HTERT RPE-1 (cell line): ENCODE results near the gene MPZ.
"Not testable (repeated sequence)": the region's sequence is repeated elsewhere in the genome, so short reads cannot be mapped to it uniquely, and the experiment has no call there.

Source experiments
- in situ Hi-C: fragments of 300-500 bp; cut with MboI; formaldehyde crosslinking; loops from 4 replicates; pipeline ENCODE4 v1.14.3; 2020; ENCODE audit warnings: low sequenced_read_pairs

MPZ gene

DNA sequence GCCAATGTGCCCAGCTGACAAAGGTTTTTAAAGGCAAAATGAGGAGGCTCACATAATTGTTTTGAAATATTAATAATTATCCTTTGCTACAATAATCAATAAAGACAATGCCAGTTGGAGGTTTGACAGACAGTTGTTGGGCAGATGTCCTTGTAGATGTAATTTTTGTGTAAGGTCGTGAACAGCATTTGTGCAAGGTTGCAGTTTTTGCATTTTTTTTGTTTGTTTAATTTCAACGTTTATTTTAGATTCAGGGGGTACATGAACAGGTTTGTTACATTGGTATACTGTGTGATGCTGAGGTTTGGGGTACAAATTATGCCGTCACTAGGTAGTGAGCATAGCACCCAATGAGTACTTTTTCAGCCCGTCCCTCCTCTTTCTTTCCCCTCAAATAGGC, 9.3 kb downstream of the MPZ start:
- in situ Hi-C loops: no loop called here

DNA sequence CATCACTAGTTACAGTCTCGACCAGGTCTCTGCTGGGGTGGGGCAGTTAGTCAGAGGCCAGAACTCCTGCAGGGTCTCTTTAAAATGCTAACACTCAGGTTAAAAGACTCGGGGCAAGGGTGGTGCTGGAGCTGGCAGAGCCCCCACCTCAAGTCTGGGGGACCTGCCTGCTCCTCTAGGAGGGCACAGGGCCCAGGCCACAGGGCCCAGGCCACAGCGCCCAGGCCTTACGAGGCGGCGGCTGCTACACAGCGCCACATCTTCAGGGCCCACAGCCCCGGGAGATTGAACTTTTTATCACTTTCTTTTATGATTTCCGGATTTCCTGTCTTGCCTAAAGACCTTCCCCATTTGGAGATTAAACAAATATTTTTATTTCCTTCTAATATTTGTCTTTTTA, 10.4 kb downstream of the MPZ start:
- in situ Hi-C loops: no loop called here

DNA sequence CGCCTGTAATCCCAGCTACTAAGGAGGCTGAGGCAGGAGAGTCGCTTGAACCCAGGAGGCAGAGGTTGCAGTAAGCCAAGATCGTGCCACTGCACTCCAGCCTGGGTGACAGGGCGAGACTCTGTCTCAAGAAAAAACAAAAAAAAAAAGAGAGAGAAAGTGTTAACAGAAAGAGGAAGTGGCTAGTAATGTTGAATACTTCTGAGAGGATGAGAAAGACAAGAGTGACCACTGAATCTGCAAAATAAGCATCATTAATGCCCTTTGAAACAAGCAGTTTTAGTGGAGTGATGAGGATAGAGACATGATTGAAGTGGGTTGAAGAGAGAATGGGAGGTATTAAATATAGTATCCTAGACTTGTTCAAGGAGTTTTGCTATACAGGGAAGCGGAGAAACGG, 11.7 kb downstream of the MPZ start:
- in situ Hi-C loops: no loop called here

DNA sequence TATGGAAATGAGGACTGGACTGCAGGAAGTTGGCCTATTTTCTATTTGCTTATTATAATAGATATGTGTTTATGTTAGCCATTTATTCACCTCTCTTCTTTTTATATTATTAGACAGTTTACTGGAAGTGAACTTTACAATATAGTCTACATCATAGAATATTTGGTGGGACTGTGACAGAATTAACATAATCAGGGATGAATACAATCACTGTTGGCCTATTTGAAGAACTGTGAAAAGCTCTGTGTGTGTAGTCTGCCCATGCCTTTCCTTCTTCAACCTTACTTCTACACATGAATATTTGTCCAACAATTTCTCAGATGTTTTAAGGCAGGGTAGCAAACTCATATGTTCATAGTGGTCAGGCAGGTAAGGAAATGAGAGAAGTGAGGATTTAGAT, 12.4 kb downstream of the MPZ start:
- in situ Hi-C loops: no loop called here

DNA sequence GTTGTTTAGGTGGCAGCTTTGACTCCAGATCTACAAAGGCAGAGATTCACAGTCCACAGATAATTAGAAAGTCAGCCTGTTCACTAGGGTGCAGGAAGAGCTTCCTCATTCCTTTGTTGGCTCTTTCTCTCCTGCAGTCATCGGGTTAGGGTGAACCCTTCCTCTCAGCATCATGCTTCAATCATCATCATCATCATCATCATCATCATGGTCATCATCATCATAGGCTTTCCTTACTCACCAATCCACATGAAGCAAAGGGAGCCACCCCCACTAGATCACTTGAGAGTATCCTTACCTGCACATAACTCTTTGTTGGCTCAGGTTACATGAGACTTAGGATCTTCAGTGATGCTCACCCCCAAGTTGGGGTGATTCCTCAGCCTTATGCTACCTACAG, 19.0 kb downstream of the MPZ start:
- in situ Hi-C loops: no loop called here

DNA sequence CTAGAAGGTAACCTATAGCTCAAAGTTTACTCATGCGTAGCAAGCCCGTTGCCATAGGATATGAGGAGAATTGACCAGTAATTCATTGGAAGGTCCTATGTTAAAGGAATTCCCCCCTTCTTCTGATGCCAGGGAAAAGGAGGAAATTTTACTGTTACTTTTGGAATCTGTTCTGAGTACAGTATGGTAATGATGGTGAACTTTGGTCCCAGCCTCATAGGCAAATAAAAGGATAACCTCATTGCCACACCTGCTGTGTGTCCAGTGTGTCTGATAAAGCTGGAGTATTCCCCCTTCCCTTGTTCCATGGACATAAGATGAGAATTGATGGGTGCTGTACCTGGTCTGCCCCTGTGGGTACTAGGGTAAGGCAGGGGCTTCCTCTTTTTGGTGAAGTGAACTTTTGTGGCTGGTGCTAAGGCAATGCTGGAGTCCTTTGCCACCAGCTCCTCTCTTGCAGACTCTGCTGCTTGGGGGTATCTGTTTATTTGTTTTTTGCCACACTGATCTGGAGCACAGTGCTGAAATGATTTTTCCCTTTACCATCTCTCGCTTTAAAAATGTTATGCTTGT, 22.2 kb downstream of the MPZ start:
- in situ Hi-C loops: no loop called here

DNA sequence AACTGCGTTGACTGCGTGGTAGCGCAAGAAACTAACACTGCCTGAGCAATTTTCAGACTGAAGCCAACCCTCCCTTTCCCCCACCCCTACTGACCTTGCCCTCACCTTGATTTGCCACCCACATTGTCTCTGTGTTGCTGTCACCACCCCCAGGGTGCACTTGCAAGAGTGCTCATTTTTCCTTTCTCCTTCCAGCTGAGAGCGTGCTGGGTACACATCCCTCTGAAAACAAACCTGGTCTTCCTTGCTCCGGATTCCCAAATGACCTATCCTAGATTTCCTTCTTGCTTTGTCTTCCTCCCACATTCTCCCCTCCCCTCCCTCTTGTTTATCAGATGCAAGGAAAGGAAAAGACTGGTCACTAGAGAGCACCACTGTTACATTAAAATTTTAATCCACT, 24.2 kb downstream of the MPZ start:
- in situ Hi-C loops: no loop called here

DNA sequence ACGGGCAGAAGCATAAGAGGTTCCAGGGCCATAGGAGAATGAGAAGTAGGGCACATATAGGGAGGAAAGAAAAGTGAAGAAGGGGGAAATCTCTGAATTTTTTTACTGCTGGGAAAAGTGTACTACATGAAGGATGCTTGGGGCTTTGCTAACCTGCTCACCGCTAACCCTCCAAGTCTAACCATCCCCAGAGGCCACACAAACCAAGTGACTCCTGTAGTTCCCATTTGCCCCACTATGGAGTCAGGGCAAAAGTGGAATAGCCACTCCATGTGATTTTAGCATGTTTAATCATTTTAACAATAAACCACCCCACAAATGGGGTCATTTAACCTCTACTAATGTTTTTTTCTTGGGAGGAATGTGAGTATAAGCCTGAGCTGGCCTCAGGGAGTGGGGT, 24.7 kb downstream of the MPZ start:
- in situ Hi-C loops: no loop called here

DNA sequence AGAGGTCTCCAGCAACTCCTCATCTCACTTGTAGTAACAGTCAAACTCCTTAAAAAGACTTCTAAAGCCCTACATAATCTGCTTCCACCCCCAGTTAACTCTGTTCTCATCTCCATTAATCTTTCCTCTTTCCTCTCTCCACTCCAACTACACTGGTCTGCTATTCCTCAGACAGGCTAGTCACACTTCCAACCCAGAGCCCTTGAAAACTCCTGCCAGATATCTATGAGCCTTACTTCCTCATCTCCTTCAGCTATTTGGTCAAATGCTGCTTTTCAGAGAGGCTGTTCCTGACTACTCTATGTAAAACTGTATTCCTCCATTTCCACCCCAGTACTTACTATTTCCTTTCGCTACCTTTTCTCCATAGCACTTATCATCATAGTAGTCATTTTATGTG, 26.8 kb downstream of the MPZ start:
- in situ Hi-C loops: no loop called here

DNA sequence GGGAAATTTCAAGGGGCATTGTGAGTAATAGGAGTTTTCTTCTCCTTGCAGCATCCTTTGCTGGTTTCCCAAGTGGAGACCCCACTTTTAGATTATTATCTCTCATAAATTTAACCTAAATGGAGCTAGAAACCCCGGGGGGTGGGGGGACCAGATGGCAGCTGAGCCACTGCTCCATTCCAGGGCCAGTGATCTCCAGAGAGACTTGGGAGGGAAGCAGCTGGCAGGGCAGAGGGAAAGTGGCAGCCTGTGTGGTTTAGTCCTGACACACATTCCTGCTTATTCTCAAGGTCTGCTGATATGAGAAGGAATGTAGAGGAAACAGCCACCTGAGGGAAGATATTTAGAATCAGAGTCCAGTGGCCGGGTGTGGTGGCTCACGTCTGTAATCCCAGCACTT, 34.9 kb downstream of the MPZ start:
- in situ Hi-C loops: no loop called here

DNA sequence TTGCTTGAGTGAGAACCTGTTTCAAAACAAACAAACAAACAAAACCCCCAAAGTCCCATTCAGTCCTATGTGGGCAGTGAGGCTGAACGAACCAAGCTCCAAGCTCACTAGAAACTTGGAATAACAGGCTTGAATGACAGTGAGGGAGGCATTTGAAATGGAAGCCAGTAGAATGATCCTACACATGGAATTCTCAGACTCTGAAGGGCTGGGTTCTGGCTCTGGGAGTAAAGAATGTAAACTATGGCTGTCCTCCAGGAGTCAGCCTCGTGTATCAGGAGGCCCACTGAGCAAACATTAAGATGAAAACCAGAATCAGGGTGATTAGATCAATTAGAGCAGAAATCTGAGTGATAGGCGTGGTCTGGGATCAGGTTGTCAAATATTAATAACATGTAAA, 36.4 kb downstream of the MPZ start:
- in situ Hi-C loops: no loop called here

DNA sequence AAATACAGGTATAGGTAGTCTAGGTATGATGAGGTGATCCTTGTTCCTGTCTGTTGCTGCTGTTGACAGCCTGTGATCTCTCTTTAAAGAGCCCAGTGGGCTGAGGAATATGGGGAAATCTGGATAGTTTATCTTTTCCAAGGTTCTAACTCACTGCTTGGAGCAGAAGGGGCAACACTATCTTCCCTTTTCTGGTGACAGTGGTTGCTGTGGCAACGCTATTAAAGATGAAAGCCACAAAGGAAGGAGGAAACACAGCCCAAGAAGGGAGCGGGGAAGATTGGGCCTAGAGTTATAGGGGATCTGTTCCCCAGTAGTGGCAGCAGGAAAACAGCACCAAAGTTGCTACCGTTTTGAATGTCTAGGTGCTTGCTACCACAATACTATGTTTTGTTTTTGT, 42.4 kb downstream of the MPZ start:
- in situ Hi-C loops: no loop called here

DNA sequence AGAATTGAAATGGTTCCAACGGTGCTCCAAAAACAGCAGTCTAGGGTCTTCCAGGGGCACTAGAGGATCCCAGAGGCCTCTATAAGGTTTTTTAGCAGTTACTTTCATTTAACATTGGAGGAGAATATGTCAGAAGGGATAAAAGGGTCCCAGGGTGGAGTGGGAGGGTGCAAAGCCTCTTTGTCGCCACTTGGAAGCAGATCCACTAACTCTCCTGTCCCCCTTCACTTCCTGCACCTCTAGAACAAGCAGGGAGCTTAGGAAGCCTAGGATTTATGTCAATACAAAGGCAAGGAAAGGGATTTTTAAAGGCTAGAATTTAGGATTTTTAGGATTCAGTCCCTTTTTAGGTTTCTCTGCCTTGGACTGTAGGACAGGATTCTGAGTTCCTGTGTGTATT, 42.9 kb downstream of the MPZ start:
- in situ Hi-C loops: no loop called here

DNA sequence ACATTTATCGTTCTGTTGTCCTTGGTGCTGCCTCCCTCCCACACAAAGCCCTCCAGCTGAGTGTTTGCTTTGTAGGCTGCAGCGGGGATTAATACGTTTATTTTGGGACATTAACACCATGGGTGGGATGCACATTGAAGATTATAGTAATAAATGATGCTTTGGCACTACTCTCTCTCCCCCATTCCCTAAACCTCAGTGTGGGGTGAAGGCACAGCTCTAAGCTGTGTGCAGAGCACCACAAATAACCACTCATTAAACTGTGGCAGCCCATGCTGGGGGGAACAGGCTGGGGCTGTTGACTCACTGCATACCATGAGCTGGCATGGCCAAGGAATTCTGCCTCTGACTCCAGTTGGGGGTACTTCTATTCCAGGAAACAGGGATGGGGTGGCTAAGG, 43.6 kb downstream of the MPZ start:
- in situ Hi-C loops: no loop called here

DNA sequence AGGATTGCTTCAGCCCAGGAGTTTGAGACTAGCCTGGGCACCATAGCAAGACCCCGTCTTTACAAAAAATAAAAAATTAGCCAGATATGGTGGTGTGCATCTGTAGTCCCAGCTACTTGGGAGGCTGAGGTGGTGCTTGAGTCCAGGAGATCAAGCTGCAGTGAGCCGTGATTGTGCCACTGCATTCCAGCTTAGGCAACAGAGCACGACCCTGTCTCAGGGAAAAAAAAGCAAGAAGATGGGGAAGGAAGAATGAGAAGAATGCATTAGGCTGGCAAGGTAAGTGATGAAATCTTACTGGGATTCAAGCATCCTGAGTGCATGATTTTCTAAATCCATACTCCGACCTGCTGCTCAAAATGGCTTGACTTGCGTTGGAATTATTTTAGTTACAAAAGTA, 44.5 kb downstream of the MPZ start:
- in situ Hi-C loops: no loop called here

DNA sequence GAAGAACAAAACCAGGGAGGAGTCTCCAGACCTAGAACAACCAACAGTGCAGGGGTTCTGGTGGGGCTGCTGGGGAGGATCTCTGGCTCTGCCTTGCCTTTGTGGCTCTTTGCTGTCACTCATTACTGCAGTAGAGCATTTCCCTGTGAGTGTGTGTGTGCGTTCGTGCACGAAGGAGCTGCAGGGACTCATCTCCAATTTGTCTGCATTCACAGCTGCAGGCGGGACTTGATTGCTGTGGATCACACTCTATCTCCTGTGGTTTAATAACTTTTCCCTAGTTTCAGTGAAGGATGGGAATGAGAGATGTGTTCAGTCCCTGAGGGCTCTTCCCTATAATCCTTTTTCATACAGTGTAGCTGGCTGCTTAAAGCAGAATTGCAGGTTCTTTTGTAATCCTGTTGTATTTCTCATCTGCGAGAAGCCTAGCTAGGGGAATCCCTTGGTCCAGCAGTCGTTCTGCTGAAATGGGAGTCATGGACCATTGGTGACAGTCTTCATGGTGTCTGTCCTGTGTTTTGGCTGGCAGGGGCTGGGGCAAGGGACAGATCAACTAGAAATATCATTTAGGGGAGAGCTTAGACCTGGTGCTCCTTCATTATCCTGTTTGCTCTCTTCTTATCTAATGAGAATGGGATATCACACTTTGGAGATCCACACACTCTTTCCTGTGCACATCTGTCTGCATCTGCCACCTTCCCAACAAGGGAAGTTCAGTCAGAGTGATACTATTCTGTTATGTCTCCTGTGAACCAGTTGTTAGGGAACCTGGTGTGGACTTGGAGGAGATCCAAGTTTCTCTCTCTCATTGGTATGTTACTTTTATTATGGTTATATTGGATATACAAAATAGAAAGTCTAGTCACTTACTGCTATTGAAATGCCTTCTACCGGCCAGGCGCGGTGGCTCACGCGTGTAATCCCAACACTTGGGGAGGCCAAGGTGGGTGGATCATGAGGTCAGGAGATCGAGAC, 48.2 kb downstream of the MPZ start:
- in situ Hi-C loops: no loop called here

DNA sequence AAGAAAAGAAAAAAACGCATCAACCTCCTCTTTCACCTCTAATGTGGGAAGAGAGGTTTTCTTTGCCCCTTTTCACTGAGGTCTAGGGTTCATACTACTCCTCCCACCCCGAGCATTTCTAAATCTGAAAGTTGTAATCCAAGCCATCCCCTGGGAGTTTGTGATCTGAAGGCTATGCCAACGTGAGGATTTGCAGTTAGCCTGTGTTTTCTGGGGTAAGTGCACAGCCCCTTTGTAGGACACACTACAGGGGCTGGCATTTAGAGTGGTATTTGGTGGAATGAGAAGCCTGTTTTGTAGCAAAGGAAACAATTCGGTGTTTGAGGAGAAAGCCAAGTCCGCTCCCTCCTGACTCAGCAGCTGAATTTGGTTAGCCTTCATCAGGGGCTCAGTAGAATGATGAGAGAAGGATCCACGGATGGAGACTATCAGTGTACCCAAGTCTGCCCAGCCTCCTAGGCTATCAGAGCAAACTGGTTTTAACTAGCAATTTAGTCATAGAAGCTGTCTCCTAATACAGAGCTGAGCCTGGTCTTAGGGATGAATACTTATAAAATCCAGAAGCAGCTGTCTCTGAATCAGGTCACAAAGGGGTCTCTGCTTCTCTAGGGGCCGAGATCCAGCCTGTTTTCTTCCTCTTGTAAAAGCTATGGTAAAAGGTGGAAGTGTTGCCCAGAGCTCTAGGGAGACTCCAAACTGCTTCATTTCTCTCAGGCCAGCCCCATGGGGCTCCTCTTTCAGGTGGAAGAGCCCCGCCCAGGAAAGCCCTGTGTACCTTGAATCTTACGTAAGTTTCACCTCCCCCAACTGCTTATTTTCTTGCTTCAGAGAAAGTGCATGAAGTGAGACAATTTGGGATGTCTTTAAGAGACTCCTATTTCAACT, 49.1 kb downstream of the MPZ start:
- in situ Hi-C loops: no loop called here

DNA sequence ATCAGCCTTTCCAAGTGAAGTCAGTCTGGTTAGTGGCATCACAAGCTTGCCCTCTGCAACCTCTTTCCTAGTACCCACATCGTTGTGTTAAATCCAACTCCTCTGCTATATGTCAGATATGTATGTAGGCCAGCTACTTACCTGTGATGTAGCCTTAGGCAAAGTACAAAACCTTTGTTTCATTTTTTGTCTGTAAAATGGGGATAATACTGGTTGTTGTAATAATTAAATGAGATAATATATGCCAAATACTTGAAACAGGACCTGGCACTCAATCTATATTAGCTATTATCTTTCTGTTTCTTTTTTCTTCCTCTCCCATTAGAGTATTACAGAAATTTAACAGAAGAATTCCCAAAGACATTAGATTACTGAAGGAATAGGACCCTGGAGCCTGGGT, 50.0 kb downstream of the MPZ start:
- in situ Hi-C loops: no loop called here

DNA sequence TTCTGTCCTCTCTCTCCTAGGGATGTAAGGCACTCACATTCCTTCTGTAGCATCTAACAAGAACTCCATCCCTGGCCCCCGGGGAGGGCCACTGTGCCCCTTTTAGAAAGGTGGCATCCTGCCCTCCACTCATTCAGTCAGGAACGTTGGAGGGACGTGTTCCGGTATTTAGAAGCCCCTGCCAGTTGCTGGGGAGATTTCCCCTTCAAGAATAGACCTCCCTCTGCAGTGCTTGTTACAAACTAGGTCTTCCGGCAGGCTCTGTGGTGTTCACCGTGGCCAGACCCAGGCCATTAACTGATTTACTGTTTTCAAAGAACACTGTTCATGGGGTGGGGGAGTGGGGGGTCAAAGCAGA, 50.4 kb downstream of the MPZ start:
- in situ Hi-C loops: no loop called here

DNA sequence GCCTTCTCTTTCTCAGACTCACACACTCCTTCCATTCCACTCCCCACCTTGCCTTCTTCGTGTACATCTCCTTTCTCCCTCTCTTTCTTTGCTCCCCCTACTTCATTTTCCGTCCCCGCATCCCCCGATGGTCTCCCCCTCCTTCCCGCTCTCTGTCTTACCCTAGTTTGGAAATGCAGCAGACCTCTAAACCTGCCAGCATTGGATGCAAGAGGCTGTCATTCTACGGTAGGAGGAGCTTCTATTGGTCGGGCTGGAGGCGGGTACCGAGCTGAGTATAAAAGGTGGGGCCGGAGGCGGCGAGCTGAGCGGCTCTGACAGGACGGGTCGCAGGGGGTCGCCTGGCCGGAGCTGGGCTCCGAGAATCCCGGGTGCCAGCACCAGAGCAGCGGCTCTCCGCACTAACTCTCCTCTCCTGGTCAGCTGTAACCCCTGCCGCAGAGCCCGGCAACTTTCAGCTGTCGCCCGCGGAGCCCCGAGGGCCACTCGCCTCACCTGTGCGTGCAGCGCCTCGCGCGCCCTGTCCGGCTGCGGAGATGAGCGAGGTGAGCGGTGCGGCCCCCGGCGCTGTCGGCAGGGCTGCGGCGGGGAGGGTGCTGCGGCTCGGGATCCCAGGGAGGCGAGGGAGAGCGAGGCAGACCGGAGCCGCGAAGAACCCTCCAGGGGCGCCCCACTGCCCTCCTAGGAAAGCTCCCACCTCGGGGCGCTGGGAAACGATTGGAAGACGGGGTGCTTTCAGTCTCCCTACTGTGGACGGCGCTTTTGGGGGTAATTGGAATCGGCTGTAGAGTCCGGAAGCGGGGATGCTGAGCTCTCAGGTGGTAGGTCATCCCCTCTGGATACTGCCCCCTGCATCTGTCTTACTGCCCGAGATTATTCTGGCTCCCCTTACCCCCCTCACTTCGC, 51.1 kb downstream of the MPZ start, which contains the start of gene PCP4L1:
Gene PCP4L1, plus strand, starts transcription at position 307 of the 906 bp plus-strand sequence. Its CDS starts 230 bp downstream, at position 537.
- in situ Hi-C loops: no loop called here

DNA sequence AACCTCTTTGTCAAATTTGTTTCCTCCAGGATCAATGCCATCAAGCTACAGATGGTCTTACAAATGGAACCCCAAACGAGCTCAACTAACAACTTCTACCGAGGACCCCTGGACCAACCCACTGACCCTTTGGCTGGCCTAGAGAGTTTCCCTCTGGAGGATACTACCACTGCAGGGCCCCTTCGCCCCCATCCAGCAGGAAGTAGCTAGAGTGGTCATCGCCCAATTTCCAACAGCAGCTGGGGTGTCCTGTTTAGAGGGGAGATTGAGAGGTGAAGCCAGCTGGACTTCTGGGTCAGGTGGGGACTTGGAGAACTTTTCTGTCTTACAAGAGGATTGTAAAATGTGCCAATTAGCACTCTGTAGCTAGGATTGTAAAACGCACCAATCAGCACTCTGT, 52.7 kb downstream of the MPZ start:
- in situ Hi-C loops: not testable (repeated sequence)
